IPS-18a (cell line): Measurements from ENCODE around the gene MAPKAPK3.

Experiments used
- H3K27ac ChIP-seq: one replicate; pipeline ENCODE4 v1.5.1; 2013; ENCODE audit warnings: low read length
- H3K27me3 ChIP-seq: one replicate; pipeline ENCODE4 v1.6.1; 2013; ENCODE audit warnings: mild to moderate bottlenecking, low read length; ENCODE audit not compliant: control insufficient read depth, insufficient read depth
- H3K36me3 ChIP-seq: one replicate; pipeline ENCODE4 v1.6.1; 2013; ENCODE audit warnings: low read depth, low read length; ENCODE audit not compliant: control insufficient read depth
- H3K4me1 ChIP-seq: one replicate; pipeline ENCODE4 v1.6.1; 2013; ENCODE audit warnings: low read depth, low read length; ENCODE audit not compliant: control insufficient read depth
- H3K4me3 ChIP-seq: one replicate; pipeline ENCODE4 v1.5.1; 2013; ENCODE audit warnings: low read length
- H3K9ac ChIP-seq: one replicate; pipeline ENCODE4 v1.6.1; 2013; ENCODE audit warnings: mild to moderate bottlenecking, low read length, moderate library complexity
- H3K9me3 ChIP-seq: one replicate; pipeline ENCODE4 v1.6.1; 2013; ENCODE audit warnings: low read depth, low read length; ENCODE audit not compliant: control insufficient read depth

The MAPKAPK3 gene

GRCh38 chr3:50591196-50591741 lies 25.7 kb upstream of the MAPKAPK3 start:
- no peak overlapping the region for H3K4me3 ChIP-seq
- no peak overlapping the region for H3K27ac ChIP-seq
- no peak overlapping the region for H3K9ac ChIP-seq
- H3K9me3 ChIP-seq = no peaks in the 10 kb centered on the region
- H3K4me1 ChIP-seq = no peaks in the 10 kb centered on the region
- H3K27me3 ChIP-seq = no peaks in the 10 kb centered on the region
- H3K36me3 ChIP-seq = no peaks in the 10 kb centered on the region

DNA sequence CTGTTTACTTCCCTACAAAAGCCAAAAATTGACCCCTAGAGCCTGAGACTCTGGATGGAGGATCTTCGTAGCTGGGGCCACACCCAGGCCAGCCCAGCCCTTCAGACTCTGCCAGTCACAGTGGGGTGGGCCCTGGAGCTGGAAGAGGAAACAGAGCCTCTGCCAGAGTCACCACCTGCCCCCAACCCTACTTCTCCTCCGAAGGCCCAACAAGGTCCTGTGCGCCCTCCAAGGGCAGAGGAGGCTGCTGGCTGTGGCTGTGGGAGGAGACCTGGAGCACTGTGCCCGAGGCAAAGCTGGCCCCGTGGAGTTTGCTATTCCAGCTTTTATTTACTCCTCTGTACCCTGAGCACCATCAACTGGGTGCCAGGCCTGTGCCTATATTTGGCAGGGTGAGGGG lies 24.4 kb upstream of the MAPKAPK3 start:
- no peaks in the 10 kb centered on the region for H3K27me3 ChIP-seq
- no peaks in the 10 kb centered on the region for H3K4me1 ChIP-seq
- H3K4me3 ChIP-seq = no peak overlapping the region
- no peaks in the 10 kb centered on the region for H3K9me3 ChIP-seq
- no peak overlapping the region for H3K27ac ChIP-seq
- no peaks in the 10 kb centered on the region for H3K36me3 ChIP-seq
- H3K9ac ChIP-seq = no peak overlapping the region

DNA sequence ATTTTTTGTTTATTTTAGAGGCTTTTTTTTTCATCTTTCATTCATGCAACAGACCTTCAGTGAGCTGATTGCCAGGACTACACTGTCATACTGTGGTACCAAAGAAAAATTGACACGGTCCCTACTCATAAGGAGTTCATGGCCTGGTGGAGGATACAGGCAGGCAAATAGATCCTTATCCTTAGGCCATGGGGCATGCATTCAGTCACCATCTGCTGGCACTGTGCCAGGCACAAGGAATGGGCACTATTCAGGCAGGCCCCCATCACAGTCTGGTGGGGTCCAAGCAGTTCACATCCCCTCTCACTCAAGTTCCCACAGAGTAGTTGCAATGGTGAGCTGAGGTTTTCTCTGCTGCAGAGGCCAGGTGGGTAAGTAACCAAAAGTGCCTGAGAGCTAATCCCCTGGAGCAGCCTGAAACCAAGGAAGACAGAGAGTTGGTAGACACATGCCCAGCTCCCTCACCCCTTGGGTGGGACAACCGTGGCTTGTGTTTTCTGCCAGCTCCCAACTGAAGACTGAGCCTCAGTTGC lies 22.6 kb upstream of the MAPKAPK3 start:
- no peak overlapping the region for H3K9ac ChIP-seq
- H3K4me3 ChIP-seq = no peak overlapping the region
- no peaks in the 10 kb centered on the region for H3K4me1 ChIP-seq
- H3K27me3 ChIP-seq = no peaks in the 10 kb centered on the region
- no peaks in the 10 kb centered on the region for H3K36me3 ChIP-seq
- H3K9me3 ChIP-seq = no peaks in the 10 kb centered on the region
- H3K27ac ChIP-seq = no peak overlapping the region

GRCh38 chr3:50599115-50599715 lies 17.7 kb upstream of the MAPKAPK3 start:
- H3K9ac ChIP-seq = no peak overlapping the region
- no peaks in the 10 kb centered on the region for H3K4me1 ChIP-seq
- no peak overlapping the region for H3K27ac ChIP-seq

DNA sequence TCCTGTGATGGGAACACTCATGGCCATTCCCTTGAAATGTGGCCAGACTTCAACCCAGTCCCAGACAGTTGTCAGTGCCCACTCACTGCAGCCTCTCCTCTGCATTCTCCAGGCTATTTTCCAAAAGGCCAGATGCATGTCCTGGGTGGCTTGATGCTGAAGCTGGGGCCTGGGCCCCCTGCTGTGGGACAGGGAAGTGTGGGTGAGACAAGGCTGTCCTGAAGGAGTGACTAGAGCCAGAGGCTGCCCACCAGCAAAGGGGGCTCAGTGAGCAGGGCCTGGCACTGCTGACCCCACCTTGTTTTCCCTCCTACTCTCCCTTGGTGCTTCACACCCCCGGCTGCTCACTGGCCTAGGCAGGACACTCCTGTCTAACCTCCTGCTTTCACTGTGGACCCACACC lies 17.2 kb upstream of the MAPKAPK3 start:
- Histone ChIP-seq H3K9me3 (no peaks in the 10 kb centered on the region), H3K27ac (no peak overlapping the region), H3K9ac (no peak overlapping the region), H3K27me3 (no peaks in the 10 kb centered on the region), H3K4me1 (no peaks in the 10 kb centered on the region), H3K4me3 (no peak overlapping the region), H3K36me3 (no peaks in the 10 kb centered on the region)

More at GRCh38 chr3:50599115-50599715, 17.7 kb upstream of the MAPKAPK3 start:
- no peaks in the 10 kb centered on the region for H3K9me3 ChIP-seq
- no peaks in the 10 kb centered on the region for H3K27me3 ChIP-seq
- no peaks in the 10 kb centered on the region for H3K36me3 ChIP-seq
- no peak overlapping the region for H3K4me3 ChIP-seq

- Histone ChIP-seq H3K36me3 (no peaks in the 10 kb centered on the region), H3K4me3 (no peak overlapping the region), H3K9me3 (no peaks in the 10 kb centered on the region), H3K27me3 (no peaks in the 10 kb centered on the region), H3K4me1 (no peaks in the 10 kb centered on the region), H3K27ac (no peak overlapping the region), H3K9ac (no peak overlapping the region)
Observed at GRCh38 chr3:50600141-50600753, 16.7 kb upstream of the MAPKAPK3 start.

DNA sequence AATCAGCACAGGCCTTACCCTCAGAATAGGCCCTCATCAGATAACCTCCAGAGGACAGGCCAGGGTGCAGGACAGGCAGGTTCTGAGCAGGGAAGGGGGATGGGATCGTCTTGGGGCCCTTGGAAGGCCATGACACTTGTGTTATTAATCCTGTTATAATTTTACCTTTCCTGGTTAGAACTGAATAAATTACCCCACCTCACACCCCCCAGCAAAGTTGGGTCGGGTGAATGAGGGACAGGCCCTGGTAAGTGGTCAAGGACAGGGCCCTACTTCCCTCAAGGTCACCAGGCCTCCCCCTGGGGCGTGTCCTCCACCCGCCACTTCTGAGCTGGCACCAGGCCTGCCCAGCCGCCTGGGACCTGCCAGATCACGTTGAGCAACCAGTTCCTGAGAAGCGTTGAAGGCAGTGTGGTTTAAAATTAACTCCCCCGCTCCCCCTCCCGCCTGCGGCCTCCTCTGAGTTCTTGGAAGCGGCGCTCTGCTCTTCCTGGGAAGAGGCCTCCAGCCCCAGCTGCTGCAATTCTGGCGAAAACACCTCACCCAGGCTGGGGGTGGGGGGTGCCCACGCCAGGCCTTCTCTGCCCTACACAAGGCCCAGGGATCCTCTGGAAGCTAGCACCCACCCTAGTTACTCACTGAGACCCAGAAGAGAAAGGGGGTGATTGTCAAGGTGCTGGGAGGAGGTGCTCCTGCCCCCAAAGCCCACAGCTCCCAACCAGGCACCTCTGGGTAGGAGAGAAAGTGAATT lies 15.9 kb upstream of the MAPKAPK3 start:
- Histone ChIP-seq H3K27ac (no peak overlapping the region), H3K4me1 (no peaks in the 10 kb centered on the region), H3K9me3 (no peaks in the 10 kb centered on the region), H3K36me3 (no peaks in the 10 kb centered on the region), H3K4me3 (no peak overlapping the region), H3K27me3 (no peaks in the 10 kb centered on the region), H3K9ac (no peak overlapping the region)

DNA sequence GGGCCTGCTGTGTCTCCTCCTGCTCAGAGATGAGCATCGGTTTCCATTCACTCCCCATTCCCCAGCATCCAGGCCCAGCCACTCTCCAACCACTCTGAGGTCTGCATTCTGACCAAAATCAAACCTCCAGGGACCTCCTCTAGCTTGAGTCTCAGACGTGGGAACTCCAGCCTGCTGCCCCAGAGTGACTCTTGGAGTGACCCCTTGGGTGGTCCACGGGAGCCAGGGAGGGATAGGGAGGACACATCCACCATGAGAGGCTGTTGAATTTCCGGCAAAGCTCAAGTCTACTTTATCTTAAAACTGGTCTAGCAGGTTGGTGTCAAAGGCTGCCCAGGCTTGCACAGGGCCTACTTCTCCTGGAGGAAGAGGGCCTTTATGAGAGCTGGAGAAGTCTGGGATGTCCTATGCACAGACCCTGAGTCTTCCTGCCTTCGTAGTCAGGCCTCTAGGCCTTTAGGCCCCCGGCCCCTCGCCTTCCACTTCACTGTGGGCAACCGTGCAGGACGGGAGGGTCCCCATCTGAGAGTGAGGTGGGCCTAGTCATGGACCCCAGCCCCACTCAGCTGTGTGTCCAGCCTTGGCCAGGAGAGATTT lies 14.3 kb upstream of the MAPKAPK3 start:
- Histone ChIP-seq H3K9me3 (no peaks in the 10 kb centered on the region), H3K4me3 (no peak overlapping the region), H3K27ac (no peak overlapping the region), H3K9ac (no peak overlapping the region), H3K27me3 (no peaks in the 10 kb centered on the region), H3K4me1 (no peaks in the 10 kb centered on the region), H3K36me3 (no peaks in the 10 kb centered on the region)

- no peaks in the 10 kb centered on the region for H3K36me3 ChIP-seq
- H3K27me3 ChIP-seq = no peaks in the 10 kb centered on the region
- H3K9me3 ChIP-seq = no peaks in the 10 kb centered on the region
- no peak overlapping the region for H3K4me3 ChIP-seq
- no peaks in the 10 kb centered on the region for H3K4me1 ChIP-seq
- H3K9ac ChIP-seq = no peak overlapping the region
- H3K27ac ChIP-seq = no peak overlapping the region
Observed at GRCh38 chr3:50603261-50604109, 13.5 kb upstream of the MAPKAPK3 start.

GRCh38 chr3:50604110-50604621 lies 12.8 kb upstream of the MAPKAPK3 start:
- H3K27ac ChIP-seq = no peak overlapping the region
- H3K9me3 ChIP-seq = no peaks in the 10 kb centered on the region

More at GRCh38 chr3:50604110-50604621, 12.8 kb upstream of the MAPKAPK3 start:
- no peaks in the 10 kb centered on the region for H3K27me3 ChIP-seq
- no peaks in the 10 kb centered on the region for H3K4me1 ChIP-seq
- H3K4me3 ChIP-seq = no peak overlapping the region
- no peaks in the 10 kb centered on the region for H3K36me3 ChIP-seq
- H3K9ac ChIP-seq = no peak overlapping the region
